ENCODE measurements around the gene ERFE.
A peak's percentile ranks its signal among the peaks of the same experiment; 100 is the strongest.
"Not testable (repeated sequence)": the region's sequence is repeated elsewhere in the genome, so short reads cannot be mapped to it uniquely, and the experiment has no call there.

The ERFE gene

GRCh38 chr2:238168196-238169047, 9.7 kb downstream of the ERFE start:
- no peak for DNase-seq (ENCODE audit: low read depth, low spot score)

- no peak for DNase-seq (ENCODE audit: low read depth, low spot score)
Observed at GRCh38 chr2:238169048-238169707, 10.4 kb downstream of the ERFE start.

- DNase-seq (ENCODE audit: low read depth, low spot score), result no peak
Observed at GRCh38 chr2:238169708-238170251, 11.0 kb downstream of the ERFE start.

GRCh38 chr2:238170386-238171071, 11.8 kb downstream of the ERFE start:
- no peak for DNase-seq (ENCODE audit: low read depth, low spot score)

GRCh38 chr2:238171072-238171431, 12.3 kb downstream of the ERFE start:
- DNase-seq (ENCODE audit: low read depth, low spot score), result not testable (repeated sequence)

- no peak for DNase-seq (ENCODE audit: low read depth, low spot score)
Observed at GRCh38 chr2:238171575-238172187, 12.9 kb downstream of the ERFE start.

GRCh38 chr2:238172439-238172838, 13.7 kb downstream of the ERFE start:
- DNase-seq (ENCODE audit: low read depth, low spot score), result no peak

- DNase-seq (ENCODE audit: low read depth, low spot score), result no peak
Observed at GRCh38 chr2:238173692-238174091, 14.9 kb downstream of the ERFE start.

GRCh38 chr2:238174291-238174690, 15.5 kb downstream of the ERFE start:
- no peak for DNase-seq (ENCODE audit: low read depth, low spot score)

- no peak for DNase-seq (ENCODE audit: low read depth, low spot score)
Observed at GRCh38 chr2:238174701-238175100, 15.9 kb downstream of the ERFE start.

- no peak for DNase-seq (ENCODE audit: low read depth, low spot score)
Observed at GRCh38 chr2:238176613-238177012, 17.8 kb downstream of the ERFE start.

- DNase-seq (ENCODE audit: low read depth, low spot score), result no peak
Observed at GRCh38 chr2:238180554-238180953, 21.8 kb downstream of the ERFE start.

- DNase-seq (ENCODE audit: low read depth, low spot score), result no peak
Observed at GRCh38 chr2:238182362-238182761, 23.6 kb downstream of the ERFE start.

- DNase-seq (ENCODE audit: low read depth, low spot score), result no peak
Observed at GRCh38 chr2:238183821-238184220, 25.1 kb downstream of the ERFE start.

GRCh38 chr2:238187618-238188548, 29.1 kb downstream of the ERFE start:
- DNase-seq (ENCODE audit: low read depth, low spot score), result no peak

- no peak for DNase-seq (ENCODE audit: low read depth, low spot score)
Observed at GRCh38 chr2:238190445-238190844, 31.7 kb downstream of the ERFE start.

- DNase-seq (ENCODE audit: low read depth, low spot score), result peak; percentile 41
Observed at GRCh38 chr2:238202326-238203093, 43.7 kb downstream of the ERFE start.

- DNase-seq (ENCODE audit: low read depth, low spot score), result peak; percentile 71
Observed at GRCh38 chr2:238203094-238203972, 44.6 kb downstream of the ERFE start, which contains the start of gene ILKAP. Gene ILKAP (minus strand): TSS chr2:238203695. CDS start chr2:238203553, 142 bp downstream.
